Stimulated activated CD4-positive, alpha-beta T cell treated with anti-CD3 and anti-CD28 coated beads, Interleukin-4, amount 100 ng/mL, for 4 hours (primary cell): ENCODE data around the gene ZBTB2.
"Not testable (repeated sequence)": the region's sequence is repeated elsewhere in the genome, so short reads cannot be mapped to it uniquely, and the experiment has no call there.

Experiments
- DNase-seq, 2 experiments: peaks; one replicate each; pipeline ENCODE4 v3.0.0-alpha.2; 2020

ZBTB2 gene

DNA sequence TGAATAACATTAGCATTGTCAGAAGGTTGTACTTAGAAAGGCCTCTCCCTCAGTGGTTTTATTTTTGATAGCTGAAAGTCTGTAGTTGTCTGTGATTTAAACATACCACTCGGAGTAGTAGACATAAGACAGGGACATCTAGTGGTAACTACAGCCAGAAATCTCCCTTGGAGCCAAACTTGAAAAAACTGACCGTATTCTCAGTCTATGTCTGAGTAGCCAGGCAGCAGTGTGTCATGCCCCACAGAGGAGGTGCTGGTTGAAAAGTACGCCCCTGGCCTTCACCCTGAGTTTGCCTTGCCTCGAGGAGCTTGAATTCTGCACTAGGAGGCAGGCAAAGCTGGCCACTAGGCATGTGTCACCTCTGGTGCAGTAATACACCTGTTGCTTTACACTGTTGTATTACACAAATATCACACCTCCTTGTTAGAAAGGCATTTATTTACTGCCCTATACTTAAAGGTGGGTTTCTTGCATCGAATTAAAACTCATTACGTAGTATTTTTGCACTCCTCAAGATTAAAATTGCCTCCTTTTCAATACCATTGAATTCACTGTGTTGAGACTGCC, 20.8 kb downstream of the ZBTB2 start:
- DNase-seq: no peak

DNA sequence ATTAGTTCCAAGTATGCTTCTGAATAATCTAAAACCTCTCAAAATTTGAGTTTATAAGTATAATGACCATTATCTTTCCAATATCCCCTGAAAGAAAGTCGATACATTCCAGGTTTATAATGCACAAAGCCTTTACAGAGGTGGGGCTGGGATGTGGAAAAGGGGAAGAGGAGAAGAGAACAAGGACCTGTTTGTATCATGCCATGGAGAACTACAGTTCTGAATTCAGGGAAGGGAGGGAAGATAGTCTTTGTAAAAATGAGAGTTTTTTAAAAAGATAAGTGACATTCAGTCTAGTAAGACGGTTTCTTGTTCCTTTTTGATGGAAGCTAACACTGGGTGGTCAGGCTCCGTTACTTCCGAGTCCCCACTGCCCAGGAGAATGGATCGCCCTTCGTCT, 26.1 kb downstream of the ZBTB2 start:
- no peak for DNase-seq

- no peak for DNase-seq
Observed at GRCh38 chr6:151359486-151359885, 31.9 kb downstream of the ZBTB2 start.

DNA sequence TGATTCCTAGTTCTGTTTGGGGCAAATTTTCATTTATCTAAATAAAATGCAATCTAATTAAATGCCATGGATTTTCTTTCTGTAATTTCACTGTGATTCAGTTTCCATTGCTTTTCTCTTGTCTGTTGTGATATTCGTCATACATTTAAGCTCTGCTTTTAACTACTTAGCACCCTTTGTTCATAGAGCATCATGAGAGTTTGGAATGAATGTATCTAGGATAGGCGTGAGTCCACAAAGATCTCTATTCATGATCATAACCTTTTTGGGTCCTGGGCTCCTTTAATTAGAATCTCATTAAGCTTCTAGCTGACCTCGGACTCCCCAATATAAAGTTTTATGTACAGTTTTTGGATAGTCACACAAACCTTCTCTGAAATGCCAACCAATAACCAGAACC, 32.9 kb downstream of the ZBTB2 start:
- DNase-seq: no peak

- no peak for DNase-seq
Observed at GRCh38 chr6:151357758-151358436, 33.5 kb downstream of the ZBTB2 start.

GRCh38 chr6:151356983-151357382, 34.4 kb downstream of the ZBTB2 start:
- not testable (repeated sequence) for DNase-seq

GRCh38 chr6:151353795-151354194, 37.6 kb downstream of the ZBTB2 start:
- DNase-seq: no peak

GRCh38 chr6:151352410-151353396, 38.7 kb downstream of the ZBTB2 start:
- DNase-seq: no peak

- DNase-seq: no peak
Observed at GRCh38 chr6:151351731-151352130, 39.6 kb downstream of the ZBTB2 start.

DNA sequence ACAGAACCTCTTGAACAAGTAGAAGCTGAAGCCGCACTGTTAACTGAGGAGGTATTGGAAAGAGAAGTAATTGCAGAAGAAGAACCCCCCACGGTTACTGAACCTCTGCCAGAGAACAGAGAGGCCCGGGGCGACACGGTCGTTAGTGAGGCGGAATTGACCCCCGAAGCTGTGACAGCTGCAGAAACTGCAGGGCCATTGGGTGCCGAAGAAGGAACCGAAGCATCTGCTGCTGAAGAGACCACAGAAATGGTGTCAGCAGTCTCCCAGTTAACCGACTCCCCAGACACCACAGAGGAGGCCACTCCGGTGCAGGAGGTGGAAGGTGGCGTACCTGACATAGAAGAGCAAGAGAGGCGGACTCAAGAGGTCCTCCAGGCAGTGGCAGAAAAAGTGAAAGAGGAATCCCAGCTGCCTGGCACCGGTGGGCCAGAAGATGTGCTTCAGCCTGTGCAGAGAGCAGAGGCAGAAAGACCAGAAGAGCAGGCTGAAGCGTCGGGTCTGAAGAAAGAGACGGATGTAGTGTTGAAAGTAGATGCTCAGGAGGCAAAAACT, 40.1 kb downstream of the ZBTB2 start:
- no peak for DNase-seq

- DNase-seq: no peak
Observed at GRCh38 chr6:151350442-151351145, 40.8 kb downstream of the ZBTB2 start.

DNA sequence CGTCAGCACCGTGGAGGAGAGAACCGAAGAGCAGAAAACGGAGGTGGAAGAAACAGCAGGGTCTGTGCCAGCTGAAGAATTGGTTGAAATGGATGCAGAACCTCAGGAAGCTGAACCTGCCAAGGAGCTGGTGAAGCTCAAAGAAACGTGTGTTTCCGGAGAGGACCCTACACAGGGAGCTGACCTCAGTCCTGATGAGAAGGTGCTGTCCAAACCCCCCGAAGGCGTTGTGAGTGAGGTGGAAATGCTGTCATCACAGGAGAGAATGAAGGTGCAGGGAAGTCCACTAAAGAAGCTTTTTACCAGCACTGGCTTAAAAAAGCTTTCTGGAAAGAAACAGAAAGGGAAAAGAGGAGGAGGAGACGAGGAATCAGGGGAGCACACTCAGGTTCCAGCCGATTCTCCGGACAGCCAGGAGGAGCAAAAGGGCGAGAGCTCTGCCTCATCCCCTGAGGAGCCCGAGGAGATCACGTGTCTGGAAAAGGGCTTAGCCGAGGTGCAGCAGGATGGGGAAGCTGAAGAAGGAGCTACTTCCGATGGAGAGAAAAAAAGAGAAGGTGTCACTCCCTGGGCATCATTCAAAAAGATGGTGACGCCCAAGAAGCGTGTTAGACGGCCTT, 41.6 kb downstream of the ZBTB2 start:
- no peak for DNase-seq

GRCh38 chr6:151342750-151343149, 48.6 kb downstream of the ZBTB2 start:
- DNase-seq: not testable (repeated sequence)

DNA sequence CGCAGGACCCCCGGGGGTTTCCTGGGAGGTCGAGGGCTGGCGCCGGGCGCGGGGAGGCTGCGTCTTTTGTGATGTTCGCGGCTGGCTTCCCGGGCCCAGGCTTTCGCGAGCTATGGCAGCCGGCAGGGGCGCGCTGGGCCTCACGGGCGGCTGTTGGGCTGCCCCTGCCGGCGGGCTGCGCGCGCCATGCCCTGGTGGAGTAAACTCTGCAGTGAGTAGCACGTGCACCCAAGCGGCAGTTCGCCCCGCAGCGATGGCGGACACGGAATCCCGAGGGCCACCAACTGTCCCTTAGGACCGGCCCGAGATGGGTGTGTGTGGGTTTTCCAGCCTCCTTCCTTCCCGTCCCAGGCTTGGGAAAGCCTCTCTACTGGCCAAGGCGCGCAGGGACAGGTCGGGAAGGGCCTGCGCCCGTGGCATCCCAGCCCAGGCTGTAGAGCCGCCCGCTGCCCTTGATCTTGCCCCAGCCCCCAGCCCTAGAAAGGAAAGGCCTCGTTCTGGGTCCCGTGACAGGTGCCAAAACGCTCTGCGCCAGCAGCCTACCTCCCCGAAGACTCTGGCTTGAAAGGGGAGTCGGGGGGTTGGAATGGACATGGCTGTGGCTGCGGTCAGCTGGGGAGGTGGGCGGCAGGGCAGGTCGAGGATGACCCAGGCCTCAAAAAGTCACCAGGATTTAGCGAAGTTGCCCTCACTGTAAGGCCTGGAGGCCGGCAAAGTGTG, 49.7 kb downstream of the ZBTB2 start:
- no peak for DNase-seq

- DNase-seq: no peak
Observed at GRCh38 chr6:151340219-151340978, 51.0 kb downstream of the ZBTB2 start.

GRCh38 chr6:151339369-151339768, 52.0 kb downstream of the ZBTB2 start:
- DNase-seq: no peak

DNA sequence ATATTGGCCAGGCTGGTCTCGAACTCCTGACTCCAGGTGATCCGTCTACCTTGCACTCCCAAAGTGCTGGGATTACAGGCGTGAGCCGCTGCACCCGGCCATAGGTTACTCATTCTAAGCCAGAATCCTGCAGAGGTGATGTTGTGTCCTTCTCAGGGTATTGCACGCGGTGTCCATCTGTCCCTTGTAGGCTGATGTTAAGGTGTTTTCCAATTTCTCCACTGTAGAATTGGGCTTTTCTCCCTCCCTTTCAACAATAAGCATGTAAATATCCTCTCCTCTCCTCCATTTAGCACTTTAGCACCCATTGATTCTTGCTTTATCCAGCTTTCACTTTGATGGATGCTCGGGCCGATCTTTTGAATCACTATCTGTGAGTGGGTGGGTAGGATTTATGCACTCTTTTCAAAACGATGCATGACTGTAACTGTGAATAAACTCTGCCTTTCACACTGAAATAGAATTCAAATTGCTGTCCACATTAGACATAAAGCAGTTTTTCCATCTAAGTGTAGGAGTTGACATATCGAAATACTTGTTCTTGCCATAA, 52.6 kb downstream of the ZBTB2 start:
- DNase-seq: no peak

- DNase-seq: no peak
Observed at GRCh38 chr6:151335930-151336329, 55.4 kb downstream of the ZBTB2 start.

DNA sequence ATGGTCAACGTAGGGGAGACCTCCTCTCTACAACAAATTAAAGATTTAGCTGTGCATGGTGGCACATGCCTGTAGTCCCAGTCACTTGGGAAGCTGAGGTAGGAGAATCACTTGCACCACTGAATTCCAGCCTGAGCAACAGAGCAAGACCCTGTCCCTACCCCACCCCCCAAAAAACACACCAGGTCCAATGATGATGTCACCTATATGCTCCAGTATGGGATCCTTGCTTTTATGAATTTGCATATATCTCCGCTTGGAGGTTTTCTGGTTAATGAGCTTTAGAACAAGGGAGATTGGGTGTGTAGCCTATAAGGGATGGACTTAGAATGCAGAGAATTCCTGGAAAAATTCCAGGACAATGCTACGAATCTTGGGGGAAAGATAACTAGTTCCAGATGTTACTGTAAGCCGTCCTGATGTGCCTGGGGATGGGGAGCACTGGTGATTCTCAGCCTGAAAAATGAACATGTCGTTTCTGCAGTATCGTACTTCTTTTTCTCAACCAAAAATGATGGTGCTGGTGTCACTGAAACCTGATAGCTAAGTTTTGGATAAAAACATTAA, 61.1 kb downstream of the ZBTB2 start:
- no peak for DNase-seq

DNA sequence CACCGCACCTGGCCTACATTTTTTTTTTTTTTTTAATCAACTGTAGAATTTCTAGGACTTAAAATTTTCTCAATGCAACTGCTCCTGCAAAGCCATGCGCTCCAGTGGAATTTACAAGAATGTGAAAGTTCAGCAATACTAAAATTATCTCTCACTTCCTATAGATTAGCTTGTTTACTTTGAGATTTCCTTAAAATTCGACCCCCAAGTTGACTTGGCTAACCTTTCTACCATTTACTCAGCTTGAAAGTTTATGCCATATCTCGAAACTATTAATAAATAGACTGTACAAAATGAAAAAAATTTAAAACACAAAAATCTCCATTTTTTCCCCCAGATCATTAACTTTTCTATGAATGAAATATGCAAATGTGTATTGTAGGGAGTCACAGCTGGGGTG, 64.3 kb downstream of the ZBTB2 start:
- no peak for DNase-seq
